Spleen (tissue), 11 donors: ENCODE data around the gene TRIOBP. TPM values are rescaled to one million over a fixed set of nuclear protein-coding genes. Genes with fewer than 3 reads are reported as not detected.

ENCODE experiments used
- DNase-seq: peaks from one replicate; pipeline ENCODE4 v3.0.0-alpha.2; 2020
- H3K27ac ChIP-seq, 8 donors: fragments of 200-600 bp; sonication (generic) in 7 of 8; 1 replicate in 4 of 8; 2 replicates in 4 of 8; pipeline versions ENCODE4 v1.5.0 to v1.8.0; 2016 to 2021; ENCODE audit warnings: inconsistent platforms in 4 of 8, mild to moderate bottlenecking in 4 of 8, moderate library complexity in 1 of 8
- H3K27me3 ChIP-seq, 7 donors: fragments of 200-600 bp; sonication (generic) in 6 of 7; replicated peaks in 1 of 7; 1 replicate in 4 of 7; 2 replicates in 3 of 7; pipeline versions ENCODE4 v1.5.0 to v1.8.0; 2016 to 2021; ENCODE audit warnings: inconsistent platforms in 3 of 7, mild to moderate bottlenecking in 1 of 7
- H3K36me3 ChIP-seq, 6 donors: fragments of 200-600 bp; sonication (generic) in 5 of 6; 1 replicate in 4 of 6; 2 replicates in 2 of 6; pipeline versions ENCODE4 v1.5.0 to v1.8.0; 2016 to 2021; ENCODE audit warnings: inconsistent platforms in 2 of 6
- H3K4me1 ChIP-seq, 6 donors: fragments of 200-600 bp; sonication (generic) in 5 of 6; 1 replicate in 3 of 6; 2 replicates in 3 of 6; pipeline versions ENCODE4 v1.5.0 to v1.8.0; 2016 to 2021; ENCODE audit warnings: inconsistent platforms in 3 of 6
- H3K4me3 ChIP-seq, 8 donors: fragments of 200-600 bp; sonication (generic) in 7 of 8; 1 replicate in 4 of 8; 2 replicates in 4 of 8; pipeline versions ENCODE4 v1.5.0 to v1.8.0; 2016 to 2021; ENCODE audit warnings: inconsistent platforms in 4 of 8, mild to moderate bottlenecking in 4 of 8, moderate library complexity in 2 of 8
- H3K9me3 ChIP-seq, 8 donors: fragments of 200-600 bp; sonication (generic) in 7 of 8; 1 replicate in 4 of 8; 2 replicates in 4 of 8; pipeline versions ENCODE4 v1.5.0 to v1.8.0; 2016 to 2021; ENCODE audit warnings: inconsistent platforms in 4 of 8
- POLR2A ChIP-seq, 3 donors: fragments of 450-650 bp; IDR thresholded peaks; one replicate each; pipeline ENCODE4 v1.5.1; 2017; ENCODE audit warnings: antibody characterized with exemption in 3 of 3, mild to moderate bottlenecking in 1 of 3
- POLR2AphosphoS5 ChIP-seq, 3 donors: sonication (generic); formaldehyde crosslinking; IDR thresholded peaks; one replicate each; pipeline ENCODE4 v1.5.1; 2017; ENCODE audit warnings: antibody characterized with exemption in 3 of 3
- WGBS, 5 donors: extraction: QIAGEN DNeasy Blood & Tissue Kit in 3 of 5; methylation state at CpG; one replicate each; pipeline versions ENCODE4 v1.1.5 to v1.1.7; 2013 to 2018; 5-methylcytosine and 5-hydroxymethylcytosine counted together
- intact Hi-C: fragments of 100-400 bp; cut with DNase I; formaldehyde crosslinking; loops from one replicate; pipeline ENCODE4 v1.15.0; 2023; ENCODE audit warnings: low total_unique reads
- polyA plus RNA-seq, 3 donors: library from polyadenylated mRNA; stranded (reverse); fragments of 200-250 nt; gene quantifications; one replicate each; pipeline ENCODE4 v1.2.1, GENCODE V29; 2013
- total RNA-seq, 7 donors: library from RNA; depleted of rRNA in 3 of 7; stranded (reverse); fragments of >200 nt in 3 of 7; fragmentation: NEBNext Ultra II Directional in 4 of 7; extraction: Animal tissue kit (Norgen Biotek cat#: 25700) in 4 of 7; gene quantifications; one replicate each; pipeline versions ENCODE4 v1.1.0 to v1.2.1, GENCODE V29; 2016 to 2021
- TF ChIP-seq, protein P1 (sequence below), 11 experiments: fragments of 200-600 bp in 7 of 11; fragments of 450-650 bp in 4 of 11; sonication (generic) in 4 of 11; IDR thresholded peaks in 8 of 11; conservative IDR thresholded peaks in 3 of 11; 1 replicate in 7 of 11; 2 replicates in 4 of 11; pipeline versions ENCODE4 v1.4.0 to v1.8.0; 2016 to 2021; ENCODE audit warnings: antibody characterized with exemption in 11 of 11, inconsistent platforms in 4 of 11, mild to moderate bottlenecking in 1 of 11
- donor health status: healthy with polysubstance abuse.
- donor health status: DM: no; HTN: no; CAD: no; lungs with moderate emphysema.
- donor health status: DM: no; HTN: no; CAD: no.
- donor health status: Bipolar disorder and iron deficiency.
- donor health status: healthy.
- donor health status: DM: no; HTN: no; CAD: no.
- donor health status: DM: yes; HTN: yes; CAD: no.

Gene TRIOBP
- total and polyA plus RNA-seq, 10 donors: 24.6 to 151 (median 103) TPM

DNA sequence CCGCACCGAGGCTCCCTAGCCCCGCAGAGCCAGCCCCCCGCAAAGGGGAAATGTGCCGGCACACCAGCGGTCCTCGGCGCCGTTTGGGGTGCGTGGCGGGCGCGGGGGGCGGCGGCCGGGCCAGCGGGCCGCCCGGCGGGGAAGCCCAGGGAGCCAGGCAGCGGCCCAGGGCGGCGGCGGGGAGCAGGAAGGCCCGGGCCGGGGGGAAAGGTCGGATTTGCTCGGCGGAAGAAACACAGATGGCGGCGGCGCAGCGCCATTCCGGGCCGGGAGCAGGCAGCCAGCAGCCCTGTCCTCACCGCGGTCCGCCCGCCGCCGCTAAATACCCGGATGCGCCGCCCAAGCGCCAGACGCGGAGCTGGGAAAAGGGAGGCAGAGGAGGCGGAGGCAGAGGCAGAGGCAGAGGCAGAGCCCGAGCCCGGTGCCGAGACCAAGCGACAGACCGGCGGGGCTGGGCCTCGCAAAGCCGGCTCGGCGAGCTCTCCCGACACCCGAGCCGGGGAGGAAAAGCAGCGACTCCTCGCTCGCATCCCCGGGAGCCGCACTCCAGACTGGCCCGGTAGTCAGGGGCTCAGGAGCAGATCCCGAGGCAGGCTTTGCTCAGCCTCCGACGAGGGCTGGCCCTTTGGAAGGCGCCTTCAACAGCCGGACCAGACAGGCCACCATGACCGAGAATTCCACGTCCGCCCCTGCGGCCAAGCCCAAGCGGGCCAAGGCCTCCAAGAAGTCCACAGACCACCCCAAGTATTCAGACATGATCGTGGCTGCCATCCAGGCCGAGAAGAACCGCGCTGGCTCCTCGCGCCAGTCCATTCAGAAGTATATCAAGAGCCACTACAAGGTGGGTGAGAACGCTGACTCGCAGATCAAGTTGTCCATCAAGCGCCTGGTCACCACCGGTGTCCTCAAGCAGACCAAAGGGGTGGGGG is 108.3 kb downstream of the TRIOBP start:
- TF ChIP-seq POLR2A (IDR thresholded peaks at IDR 0.05) (peak in 1 of 3 donors; percentile 37), POLR2AphosphoS5 (IDR thresholded peaks at IDR 0.05) (peak; percentile 92 to 95 (median 93))
- TF ChIP-seq, protein P1, sequence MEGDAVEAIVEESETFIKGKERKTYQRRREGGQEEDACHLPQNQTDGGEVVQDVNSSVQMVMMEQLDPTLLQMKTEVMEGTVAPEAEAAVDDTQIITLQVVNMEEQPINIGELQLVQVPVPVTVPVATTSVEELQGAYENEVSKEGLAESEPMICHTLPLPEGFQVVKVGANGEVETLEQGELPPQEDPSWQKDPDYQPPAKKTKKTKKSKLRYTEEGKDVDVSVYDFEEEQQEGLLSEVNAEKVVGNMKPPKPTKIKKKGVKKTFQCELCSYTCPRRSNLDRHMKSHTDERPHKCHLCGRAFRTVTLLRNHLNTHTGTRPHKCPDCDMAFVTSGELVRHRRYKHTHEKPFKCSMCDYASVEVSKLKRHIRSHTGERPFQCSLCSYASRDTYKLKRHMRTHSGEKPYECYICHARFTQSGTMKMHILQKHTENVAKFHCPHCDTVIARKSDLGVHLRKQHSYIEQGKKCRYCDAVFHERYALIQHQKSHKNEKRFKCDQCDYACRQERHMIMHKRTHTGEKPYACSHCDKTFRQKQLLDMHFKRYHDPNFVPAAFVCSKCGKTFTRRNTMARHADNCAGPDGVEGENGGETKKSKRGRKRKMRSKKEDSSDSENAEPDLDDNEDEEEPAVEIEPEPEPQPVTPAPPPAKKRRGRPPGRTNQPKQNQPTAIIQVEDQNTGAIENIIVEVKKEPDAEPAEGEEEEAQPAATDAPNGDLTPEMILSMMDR (IDR thresholded peaks at IDR 0.05 in 8 of 11, conservative IDR thresholded peaks at IDR 0.05 in 3 of 11): no peak
- 4 to 16% (median 5%) methylated on average over 28 to 87 of the region's 87 CpGs for WGBS, 5 donors
- H3K4me1 ChIP-seq: peaks cover 22 to 73% (median 66%) of the 10 kb centered on the region in 6 donors
- H3K9me3 ChIP-seq: no peaks in the 10 kb centered on the region
- H3K4me3 ChIP-seq: peak overlapping the region; percentile 33 to 76 (median 48)
- intact Hi-C loops: no loop called here
- H3K36me3 ChIP-seq: no peaks in the 10 kb centered on the region
- H3K27ac ChIP-seq: peak overlapping the region; percentile 53 to 83 (median 79)
- H3K27me3 ChIP-seq: peaks cover 0 to 93% (median 49%) of the 10 kb centered on the region in 7 donors
- peak; percentile 92 for DNase-seq

DNA sequence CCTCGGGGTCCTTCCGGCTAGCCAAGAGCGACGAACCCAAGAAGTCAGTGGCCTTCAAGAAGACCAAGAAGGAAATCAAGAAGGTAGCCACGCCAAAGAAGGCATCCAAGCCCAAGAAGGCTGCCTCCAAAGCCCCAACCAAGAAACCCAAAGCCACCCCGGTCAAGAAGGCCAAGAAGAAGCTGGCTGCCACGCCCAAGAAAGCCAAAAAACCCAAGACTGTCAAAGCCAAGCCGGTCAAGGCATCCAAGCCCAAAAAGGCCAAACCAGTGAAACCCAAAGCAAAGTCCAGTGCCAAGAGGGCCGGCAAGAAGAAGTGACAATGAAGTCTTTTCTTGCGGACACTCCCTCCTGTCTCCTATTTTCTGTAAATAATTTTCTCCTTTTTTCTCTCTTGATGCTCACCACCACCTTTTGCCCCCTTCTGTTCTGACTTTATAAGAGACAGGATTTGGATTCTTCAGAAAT is 109.0 kb downstream of the TRIOBP start:
- Histone ChIP-seq H3K27me3 (peaks cover 0 to 100% (median 49%) of the 10 kb centered on the region in 7 donors), H3K4me1 (peaks cover 22 to 73% (median 66%) of the 10 kb centered on the region in 6 donors), H3K36me3 (no peaks in the 10 kb centered on the region), H3K27ac (peak overlapping the region in 6 of 8 donors; percentile 75 to 83 (median 80)), H3K9me3 (no peaks in the 10 kb centered on the region), H3K4me3 (peak overlapping the region in 7 of 8 donors; percentile 42 to 76 (median 50))
- DNase-seq: no peak
- intact Hi-C loops: no loop called here
- TF ChIP-seq POLR2AphosphoS5 (IDR thresholded peaks at IDR 0.05) (no peak), POLR2A (IDR thresholded peaks at IDR 0.05) (no peak)
- TF ChIP-seq, protein P1 (IDR thresholded peaks at IDR 0.05 in 8 of 11, conservative IDR thresholded peaks at IDR 0.05 in 3 of 11): no peak
- 31 to 49% (median 40%) methylated on average over 10 of the region's 10 CpGs for WGBS, 5 donors

DNA sequence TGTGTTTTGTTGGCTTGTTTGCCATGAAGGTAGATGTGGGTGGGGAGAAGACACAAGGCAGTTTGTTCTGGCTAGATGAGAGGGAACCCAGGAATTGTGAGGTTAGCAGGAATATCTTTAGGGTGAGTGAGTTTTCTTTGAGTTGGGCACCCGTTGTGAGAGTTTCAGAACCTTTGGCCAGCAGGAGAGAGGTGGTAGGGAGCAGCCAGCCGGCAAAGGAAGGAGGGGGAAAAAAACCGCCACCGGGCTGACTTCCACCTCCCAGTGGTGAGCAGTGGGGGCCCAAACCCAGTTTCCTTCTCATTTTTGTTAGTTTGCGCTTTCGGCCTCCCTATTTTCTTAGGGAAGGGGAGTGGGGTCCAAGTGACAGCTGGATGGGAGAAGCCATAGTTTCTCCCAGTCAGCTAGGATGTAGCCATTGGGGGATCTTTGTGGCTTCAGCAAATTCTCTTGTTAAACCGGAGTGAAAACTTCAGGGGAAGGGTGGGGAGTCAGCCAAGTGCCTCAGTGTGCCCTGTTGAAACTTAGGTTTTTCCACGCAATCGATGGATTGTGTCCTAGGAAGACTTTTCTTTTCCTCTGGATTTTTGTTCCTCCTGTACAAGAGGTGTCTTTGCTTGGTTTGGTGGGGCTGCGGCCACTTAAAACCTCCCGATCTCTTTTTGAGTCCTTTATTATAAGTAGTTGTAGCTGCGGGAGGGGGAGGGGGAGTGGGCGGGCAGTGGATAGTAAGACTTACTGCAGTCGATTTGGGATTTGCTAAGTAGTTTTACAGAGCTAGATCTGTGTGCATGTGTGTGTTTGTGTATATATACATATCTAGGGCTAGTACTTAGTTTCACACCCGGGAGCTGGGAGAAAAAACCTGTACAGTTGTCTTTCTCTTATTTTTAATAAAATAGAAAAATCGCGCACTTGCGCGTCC is 109.8 kb downstream of the TRIOBP start:
- intact Hi-C loops: no loop called here
- no peak for DNase-seq
- peak overlapping the region in 4 of 8 donors; percentile 3 to 78 (median 32) for H3K27ac ChIP-seq
- TF ChIP-seq POLR2A (IDR thresholded peaks at IDR 0.05): no peak
- no peak for TF ChIP-seq POLR2AphosphoS5 (IDR thresholded peaks at IDR 0.05)
- TF ChIP-seq, protein P1 (IDR thresholded peaks at IDR 0.05 in 8 of 11, conservative IDR thresholded peaks at IDR 0.05 in 3 of 11): no peak
- 1 to 4% (median 3%) methylated on average over 18 to 19 of the region's 19 CpGs for WGBS, 5 donors
- peaks cover 22 to 73% (median 66%) of the 10 kb centered on the region in 6 donors for H3K4me1 ChIP-seq
- peaks cover 0 to 99% (median 49%) of the 10 kb centered on the region in 7 donors for H3K27me3 ChIP-seq
- H3K4me3 ChIP-seq: peak overlapping the region in 7 of 8 donors; percentile 27 to 76 (median 52)
- no peaks in the 10 kb centered on the region for H3K9me3 ChIP-seq
- H3K36me3 ChIP-seq: no peaks in the 10 kb centered on the region
